H1 (cell line): ENCODE results near the gene MSL3B.

Source experiments
- CTCF ChIA-PET: fragments of 300-600 bp; sonication (Branson Sonifier 250); formaldehyde crosslinking; loops from one replicate; lab custom pipeline; 2021; ENCODE audit not compliant: partially characterized antibody; lab: Charles Lee
- POLR2A ChIA-PET: fragments of 300-600 bp; sonication (Branson Sonifier 250); formaldehyde crosslinking; loops from one replicate; lab custom pipeline; 2021; ENCODE audit warnings: inconsistent platforms; ENCODE audit not compliant: partially characterized antibody; lab: Charles Lee
- DNase-seq, 2 experiments: peaks; one replicate each; pipeline versions ENCODE4 v3.0.0 to v3.0.0-alpha.2; 2010 to 2022; ENCODE audit warnings: low spot score in 2 of 2, low read depth in 1 of 2, mixed read lengths in 1 of 2
- FAIRE-seq: peaks from 2 replicates; lab custom pipeline; 2011; peaks lifted over from hg19 to GRCh38; lab: Jason Lieb, UNC
- H2AFZ ChIP-seq: 2 replicates; pipeline ENCODE4 v1.8.1; 2012; ENCODE audit warnings: low read length, inconsistent platforms
- H2AK5ac ChIP-seq: 2 replicates; pipeline ENCODE4 v1.6.1; 2013; ENCODE audit warnings: low read depth, low read length
- H2BK120ac ChIP-seq: replicated peaks from 2 replicates; pipeline ENCODE3; 2013; ENCODE audit warnings: low read depth, low read length, inconsistent platforms
- H2BK12ac ChIP-seq: 2 replicates; pipeline ENCODE4 v1.6.1; 2013; ENCODE audit warnings: low read depth, low read length
- H2BK15ac ChIP-seq: 2 replicates; pipeline ENCODE4 v1.6.1; 2013; ENCODE audit warnings: low read length
- H2BK20ac ChIP-seq: 2 replicates; pipeline ENCODE4 v1.6.1; 2013; ENCODE audit warnings: low read length
- H2BK5ac ChIP-seq: 2 replicates; pipeline ENCODE4 v1.6.1; 2013; ENCODE audit warnings: low read depth, low read length
- H3K14ac ChIP-seq: 2 replicates; pipeline ENCODE4 v1.6.1; 2013; ENCODE audit warnings: inconsistent platforms; ENCODE audit not compliant: insufficient read length
- H3K18ac ChIP-seq: 2 replicates; pipeline ENCODE4 v1.6.1; 2013; ENCODE audit warnings: low read length; ENCODE audit errors: extremely low read depth
- H3K23ac ChIP-seq: 2 replicates; pipeline ENCODE4 v1.6.1; 2013; ENCODE audit warnings: inconsistent platforms; ENCODE audit not compliant: insufficient read length
- H3K23me2 ChIP-seq: 2 replicates; pipeline ENCODE4 v1.6.1; 2013; ENCODE audit warnings: low read depth, low read length
- H3K27ac ChIP-seq: 2 replicates; pipeline ENCODE4 v1.6.1; 2011; ENCODE audit warnings: low read depth, low read length, inconsistent platforms
- H3K27me3 ChIP-seq, 4 experiments: replicated peaks in 1 of 4; 1 replicate in 1 of 4; 2 replicates in 3 of 4; pipeline versions ENCODE4 v1.6.1 to v1.8.1; 2011 to 2013; ENCODE audit warnings: low read length in 3 of 4, mild to moderate bottlenecking in 3 of 4, inconsistent platforms in 2 of 4, mixed read lengths in 2 of 4, moderate library complexity in 1 of 4; ENCODE audit not compliant: control insufficient read depth in 3 of 4, insufficient read depth in 3 of 4; ENCODE audit errors: extremely low read depth in 1 of 4
- H3K36me3 ChIP-seq, 4 experiments: 2 replicates each; pipeline versions ENCODE4 v1.6.1 to v1.8.1; 2011 to 2013; ENCODE audit warnings: mild to moderate bottlenecking in 4 of 4, low read length in 3 of 4, moderate library complexity in 2 of 4, control low read depth in 1 of 4, inconsistent platforms in 1 of 4; ENCODE audit not compliant: insufficient read depth in 4 of 4, control insufficient read depth in 2 of 4
- H3K4ac ChIP-seq: replicated peaks from 2 replicates; pipeline ENCODE3; 2013; ENCODE audit warnings: low read length, low read depth, mixed read lengths, inconsistent platforms; ENCODE audit not compliant: insufficient read length
- H3K4me1 ChIP-seq, 4 experiments: replicated peaks in 1 of 4; 1 replicate in 1 of 4; 2 replicates in 3 of 4; pipeline versions ENCODE4 v1.6.1 to v1.8.1; 2011 to 2013; ENCODE audit warnings: low read length in 3 of 4, inconsistent platforms in 2 of 4, mixed read lengths in 1 of 4; ENCODE audit not compliant: insufficient read depth in 4 of 4, control insufficient read depth in 3 of 4
- H3K4me2 ChIP-seq, 2 experiments: 2 replicates each; pipeline versions ENCODE4 v1.6.1 to v1.8.1; 2011 to 2013; ENCODE audit warnings: low read depth in 2 of 2, low read length in 2 of 2, control low read depth in 1 of 2, inconsistent platforms in 1 of 2, mild to moderate bottlenecking in 1 of 2; ENCODE audit not compliant: insufficient read depth in 1 of 2
- H3K4me3 ChIP-seq, 4 experiments: fragments of 200-600, 300-600 bp in 1 of 4; sonication (generic), shearing (Covaris generic), sonication (Bioruptor Twin) in 1 of 4; 2 replicates each; pipeline versions ENCODE4 v1.5.1 to v1.8.1; 2011 to 2016; ENCODE audit warnings: low read length in 4 of 4, low read depth in 3 of 4, control low read depth in 2 of 4, inconsistent platforms in 2 of 4, mild to moderate bottlenecking in 2 of 4, mixed read lengths in 1 of 4, moderate library complexity in 1 of 4; ENCODE audit not compliant: insufficient read depth in 2 of 4; ENCODE audit errors: extremely low read depth in 1 of 4
- H3K56ac ChIP-seq: replicated peaks from 2 replicates; pipeline ENCODE3; 2013; ENCODE audit warnings: low read depth, mild to moderate bottlenecking, mixed read lengths, low read length, inconsistent platforms; ENCODE audit not compliant: insufficient read length
- H3K79me1 ChIP-seq: 2 replicates; pipeline ENCODE4 v1.6.1; 2013; ENCODE audit warnings: low read depth, low read length, control low read depth
- H3K79me2 ChIP-seq, 2 experiments: 2 replicates each; pipeline versions ENCODE4 v1.6.1 to v1.8.1; 2012 to 2013; ENCODE audit warnings: low read length in 2 of 2, mild to moderate bottlenecking in 2 of 2, inconsistent platforms in 1 of 2; ENCODE audit not compliant: insufficient read depth in 2 of 2, control insufficient read depth in 1 of 2
- H3K9ac ChIP-seq, 4 experiments: replicated peaks in 1 of 4; 1 replicate in 1 of 4; 2 replicates in 3 of 4; pipeline versions ENCODE4 v1.6.1 to v1.8.1; 2011 to 2013; ENCODE audit warnings: low read depth in 3 of 4, low read length in 3 of 4, control low read depth in 2 of 4, mild to moderate bottlenecking in 2 of 4, moderate library complexity in 2 of 4, inconsistent platforms in 1 of 4; ENCODE audit errors: extremely low read depth in 1 of 4
- H3K9me3 ChIP-seq, 2 experiments: 2 replicates each; pipeline versions ENCODE4 v1.6.1 to v1.8.1; 2012 to 2013; ENCODE audit warnings: mild to moderate bottlenecking in 2 of 2, moderate library complexity in 2 of 2, control low read depth in 1 of 2, inconsistent platforms in 1 of 2, low read depth in 1 of 2, low read length in 1 of 2, mixed read lengths in 1 of 2; ENCODE audit not compliant: insufficient read depth in 2 of 2
- H4K20me1 ChIP-seq, 2 experiments: replicated peaks in 1 of 2; 2 replicates each; pipeline versions ENCODE3 to v1.8.1; 2011 to 2013; ENCODE audit warnings: inconsistent platforms in 2 of 2, low read length in 2 of 2, mild to moderate bottlenecking in 1 of 2; ENCODE audit not compliant: insufficient read depth in 2 of 2, control insufficient read depth in 1 of 2
- H4K5ac ChIP-seq: 2 replicates; pipeline ENCODE4 v1.6.1; 2013; ENCODE audit warnings: low read length, low read depth, mixed read lengths, inconsistent platforms; ENCODE audit not compliant: insufficient read length
- H4K8ac ChIP-seq: 2 replicates; pipeline ENCODE4 v1.8.0; 2013; ENCODE audit warnings: mild to moderate bottlenecking, moderate library complexity, low read length, inconsistent platforms; ENCODE audit not compliant: insufficient read depth; ENCODE audit errors: extremely low read depth
- H4K91ac ChIP-seq: replicated peaks from 2 replicates; pipeline ENCODE3; 2013; ENCODE audit warnings: low read length, mixed read lengths, inconsistent platforms; ENCODE audit not compliant: insufficient read length
- EZH2 ChIP-seq: fragments of 200-600 bp; sonication (generic); IDR thresholded peaks from 2 replicates; pipeline ENCODE4 v1.7.1; 2012; ENCODE audit warnings: low read depth, mild to moderate bottlenecking, moderate library complexity, low read length, inconsistent platforms; ENCODE audit not compliant: severe bottlenecking
- FOSL1 ChIP-seq: IDR thresholded peaks from 2 replicates; pipeline ENCODE4 v1.6.1; 2011; ENCODE audit warnings: mild to moderate bottlenecking, low read depth, low read length, moderate library complexity; ENCODE audit not compliant: insufficient read depth
- HDAC6 ChIP-seq: IDR thresholded peaks from one replicate; pipeline ENCODE4 v1.7.1; 2012; ENCODE audit warnings: low read depth, mild to moderate bottlenecking, inconsistent platforms, low read length, moderate library complexity
- JUND ChIP-seq: IDR thresholded peaks from 2 replicates; pipeline ENCODE4 v1.6.1; 2011; ENCODE audit warnings: mild to moderate bottlenecking, improper control_type of control experiment, low read length
- KDM5A ChIP-seq: fragments of 200-600 bp; IDR thresholded peaks from 2 replicates; pipeline ENCODE4 v1.7.1; 2012; ENCODE audit warnings: mild to moderate bottlenecking, low read length, inconsistent platforms, mixed read lengths
- NANOG ChIP-seq: IDR thresholded peaks from 2 replicates; pipeline ENCODE4 v1.6.1; 2011; ENCODE audit warnings: low read length, low read depth, mild to moderate bottlenecking, inconsistent platforms; ENCODE audit not compliant: insufficient read depth, poor library complexity, severe bottlenecking
- NRF1 ChIP-seq: IDR thresholded peaks from 2 replicates; pipeline ENCODE4 v1.6.1; 2011; ENCODE audit warnings: mild to moderate bottlenecking, low read depth, low read length, improper control_type of control experiment
- SP4 ChIP-seq: IDR thresholded peaks from 2 replicates; pipeline ENCODE4 v1.6.1; 2012; ENCODE audit warnings: low read length, inconsistent platforms
- TBP ChIP-seq: IDR thresholded peaks from 2 replicates; pipeline ENCODE4 v1.6.1; 2011; ENCODE audit warnings: low read depth, low read length, improper control_type of control experiment
- ZNF274 ChIP-seq: IDR thresholded peaks from 2 replicates; pipeline ENCODE4 v1.7.0; 2012; ENCODE audit warnings: low read length, borderline replicate concordance; ENCODE audit errors: extremely low read depth
- WGBS, 2 experiments: shearing (Covaris generic) in 1 of 2; methylation state at CpG; one replicate each; pipeline versions ENCODE4 v1.1.6 to v1.1.7; 2013 to 2015; ENCODE audit warnings: low lambda C conversion rate in 2 of 2, mixed read lengths in 2 of 2, inconsistent platforms in 1 of 2, low coverage in 1 of 2, missing lambda C conversion rate in 1 of 2; ENCODE audit not compliant: insufficient replicate concordance in 2 of 2, insufficient coverage in 1 of 2, insufficient read length in 1 of 2; ENCODE audit errors: extremely low coverage in 1 of 2, missing lambda C conversion rate in 1 of 2; 5-methylcytosine and 5-hydroxymethylcytosine counted together
- TF ChIP-seq, protein P1 (sequence below): IDR thresholded peaks from 2 replicates; pipeline ENCODE4 v1.6.1; 2012; ENCODE audit warnings: inconsistent platforms
- TF ChIP-seq, protein P2 (sequence below): IDR thresholded peaks from 2 replicates; pipeline ENCODE4 v1.6.1; 2012; ENCODE audit warnings: low read length, inconsistent platforms

Gene MSL3B

DNA sequence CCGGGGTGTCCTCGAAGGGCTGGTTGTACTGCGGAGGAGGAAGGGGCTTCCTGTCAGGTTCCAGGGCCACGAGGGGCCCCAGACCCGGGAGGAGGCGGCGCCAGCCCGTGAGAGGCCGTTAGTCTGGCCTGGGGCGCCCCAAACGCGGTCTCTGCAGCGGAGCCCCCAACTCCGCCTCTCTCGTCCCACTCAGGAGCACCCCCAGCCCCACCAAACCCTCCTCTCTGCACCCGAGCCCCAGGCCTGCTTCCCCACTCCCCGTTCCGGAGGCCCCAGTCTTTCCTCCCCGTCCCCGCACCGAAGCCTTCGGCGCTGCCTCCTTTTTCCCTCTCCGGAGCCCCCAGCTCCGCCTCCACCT is 14.3 kb downstream of the MSL3B start:
- no peaks in the 10 kb centered on the region for H3K9me3 ChIP-seq
- H3K9ac ChIP-seq, result peak overlapping the region; percentile 51 to 89 (median 72)
- peak overlapping the region; percentile 92 to 99 (median 96) for H3K4me3 ChIP-seq
- peak overlapping the region; percentile 67; the same call in 1 of the 2 replicates for H3K27ac ChIP-seq
- H3K23me2 ChIP-seq, result peaks cover 7% of the 10 kb centered on the region
- DNase-seq (no peak), FAIRE-seq (no peak)
- H2AFZ ChIP-seq, result no peak overlapping the region
- no peaks in the 10 kb centered on the region for H3K27me3 ChIP-seq
- peak overlapping the region; percentile 88 for H3K56ac ChIP-seq
- no peak overlapping the region for H3K4ac ChIP-seq
- peak overlapping the region; percentile 86 for H4K91ac ChIP-seq
- peak overlapping the region; percentile 95; the same call in 1 of the 2 replicates for H3K18ac ChIP-seq
- H4K20me1 ChIP-seq, result peaks cover 3 to 7% of the 10 kb centered on the region in 2 experiments
- ChIA-PET CTCF (interaction anchor here (1.0 to 1.6 kb wide), 2 partner anchors 10 to 75 kb away, joined by 3 read pairs; no protein-coding TSS in a partner anchor), POLR2A (interaction anchor here (1.0 to 1.7 kb wide), 5 partner anchors 10 to 62 kb away, joined by 3 to 6 read pairs (median 3); no protein-coding TSS in a partner anchor)
- H3K4me1 ChIP-seq, result peaks cover 0 to 5% (median 2%) of the 10 kb centered on the region in 4 experiments; a peak in 4 of 7 replicates
- 1% methylated on average over 18 of the region's 25 CpGs; no CpG with 5 or more reads in 1 of the 2 experiments for WGBS, 2 experiments
- peaks cover 23 to 43% (median 26%) of the 10 kb centered on the region in 4 experiments for H3K36me3 ChIP-seq
- no peak overlapping the region; the same call in 1 of the 2 replicates for H4K8ac ChIP-seq
- H3K4me2 ChIP-seq, result peak overlapping the region; percentile 87 to 94
- no peak overlapping the region for H2AK5ac ChIP-seq
- H4K5ac ChIP-seq, result no peak overlapping the region
- H2BK120ac ChIP-seq, result no peak overlapping the region
- H2BK15ac ChIP-seq, result no peak overlapping the region
- peak overlapping the region; percentile 98 for H2BK5ac ChIP-seq
- no peak overlapping the region for H3K23ac ChIP-seq
- H3K79me1 ChIP-seq, result peaks cover 3% of the 10 kb centered on the region; the same call in 1 of the 2 replicates
- H3K14ac ChIP-seq, result no peak overlapping the region
- H2BK12ac ChIP-seq, result no peak overlapping the region
- no peak overlapping the region for H2BK20ac ChIP-seq
- H3K79me2 ChIP-seq, result peaks cover 21 to 47% of the 10 kb centered on the region in 2 experiments
- no peak for TF ChIP-seq TBP
- TF ChIP-seq NANOG, result no peak
- no peak for TF ChIP-seq KDM5A
- no peak for TF ChIP-seq SP4
- no peak for TF ChIP-seq JUND
- no peak for TF ChIP-seq NRF1
- no peak for TF ChIP-seq FOSL1
- no peak for TF ChIP-seq EZH2
- TF ChIP-seq, protein P1, sequence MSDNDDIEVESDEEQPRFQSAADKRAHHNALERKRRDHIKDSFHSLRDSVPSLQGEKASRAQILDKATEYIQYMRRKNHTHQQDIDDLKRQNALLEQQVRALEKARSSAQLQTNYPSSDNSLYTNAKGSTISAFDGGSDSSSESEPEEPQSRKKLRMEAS, result no peak
- no peak for TF ChIP-seq HDAC6
- no peak for TF ChIP-seq ZNF274
- TF ChIP-seq, protein P2, sequence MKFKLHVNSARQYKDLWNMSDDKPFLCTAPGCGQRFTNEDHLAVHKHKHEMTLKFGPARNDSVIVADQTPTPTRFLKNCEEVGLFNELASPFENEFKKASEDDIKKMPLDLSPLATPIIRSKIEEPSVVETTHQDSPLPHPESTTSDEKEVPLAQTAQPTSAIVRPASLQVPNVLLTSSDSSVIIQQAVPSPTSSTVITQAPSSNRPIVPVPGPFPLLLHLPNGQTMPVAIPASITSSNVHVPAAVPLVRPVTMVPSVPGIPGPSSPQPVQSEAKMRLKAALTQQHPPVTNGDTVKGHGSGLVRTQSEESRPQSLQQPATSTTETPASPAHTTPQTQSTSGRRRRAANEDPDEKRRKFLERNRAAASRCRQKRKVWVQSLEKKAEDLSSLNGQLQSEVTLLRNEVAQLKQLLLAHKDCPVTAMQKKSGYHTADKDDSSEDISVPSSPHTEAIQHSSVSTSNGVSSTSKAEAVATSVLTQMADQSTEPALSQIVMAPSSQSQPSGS, result no peak
